Small intestine (tissue), 4 donors: Measurements from ENCODE around the gene CAB39L. TPM values are rescaled to one million over a fixed set of nuclear protein-coding genes. Genes with fewer than 3 reads are reported as not detected.

Experiments
- polyA plus RNA-seq, 4 donors: library from polyadenylated mRNA; stranded (reverse) in 3 of 4; unstranded in 1 of 4; fragments of 200-250 nt in 3 of 4; fragments of 120-200 nt in 1 of 4; gene quantifications; one replicate each; pipeline versions ENCODE4 v1.2.1 to v1.2.3, GENCODE V29; 2013
- donor health status: healthy with polysubstance abuse.
- donor health status: Bipolar disorder and iron deficiency.
- donor health status: healthy.

The CAB39L gene
- polyA plus RNA-seq, 4 donors = 1.6 to 5.6 (median 3.7) TPM

Other genes with a start within 250 kb of the CAB39L start
- gene MLNR, start 223.7 kb downstream of the CAB39L start, polyA plus RNA-seq = not detected
- gene CDADC1, start 196.1 kb downstream of the CAB39L start, polyA plus RNA-seq = 1 to 10 TPM; 3.2 to 8.8 (median 3.8) TPM
- gene SETDB2, start 210 bp upstream of the CAB39L start, polyA plus RNA-seq = 10 to 100 TPM in 1 of 4 donors, 1 to 10 TPM in 3; 2.2 to 17.0 (median 3.8) TPM
- gene PHF11, start 51.9 kb upstream of the CAB39L start, polyA plus RNA-seq = 10 to 100 TPM; 32.0 to 94.4 (median 50.1) TPM
- 10 to 100 TPM in 1 of 4 donors, 1 to 10 TPM in 3; 5.4 to 40.5 (median 6.3) TPM for gene RCBTB1, start 141.5 kb upstream of the CAB39L start, polyA plus RNA-seq
- 1 to 10 TPM; 1.7 to 2.9 (median 1.9) TPM for gene ARL11, start 184.4 kb upstream of the CAB39L start, polyA plus RNA-seq
- 10 to 100 TPM in 3 of 4 donors, 1 to 10 TPM in 1; 5.6 to 59.5 (median 26.3) TPM for gene EBPL, start 247.4 kb upstream of the CAB39L start, polyA plus RNA-seq